Activated naive CD4-positive, alpha-beta T cell treated with anti-CD3 and anti-CD28 coated beads, Interleukin-2, amount 50 U/mL, for 72 hours (primary cell): ENCODE results near the gene NCS1. TPM values are rescaled to one million over a fixed set of nuclear protein-coding genes. Genes with fewer than 3 reads are reported as not detected.

Experiments used
- ATAC-seq, 2 donors: fragments of 150-1000 bp; cut with Tn5 transposase; 2 replicates each; pipeline ENCODE4 v1.10.0; 2021; ENCODE audit warnings: mild to moderate bottlenecking in 2 of 2, moderate library complexity in 2 of 2
- DNase-seq, 2 donors: peaks; one replicate each; pipeline ENCODE4 v3.0.0; 2021 to 2022; ENCODE audit warnings: low spot score in 2 of 2
- H3K27ac Mint-ChIP-seq, 2 donors: one replicate each; pipeline ENCODE4 v1.8.0; 2022; ENCODE audit warnings: mild to moderate bottlenecking in 2 of 2, mixed read lengths in 2 of 2
- H3K36me3 Mint-ChIP-seq, 2 donors: one replicate each; pipeline ENCODE4 v1.8.0; 2022; ENCODE audit warnings: mixed read lengths in 2 of 2
- H3K9me3 Mint-ChIP-seq, 2 donors: one replicate each; pipeline ENCODE4 v1.8.0; 2022; ENCODE audit warnings: mixed read lengths in 2 of 2
- total RNA-seq, 2 donors: library from RNA; stranded (reverse); gene quantifications; one replicate each; pipeline ENCODE4 v1.2.3, GENCODE V29; 2022

NCS1 gene
- total RNA-seq, 2 donors from 2014 or later = 13.5 to 14.0 TPM

DNA sequence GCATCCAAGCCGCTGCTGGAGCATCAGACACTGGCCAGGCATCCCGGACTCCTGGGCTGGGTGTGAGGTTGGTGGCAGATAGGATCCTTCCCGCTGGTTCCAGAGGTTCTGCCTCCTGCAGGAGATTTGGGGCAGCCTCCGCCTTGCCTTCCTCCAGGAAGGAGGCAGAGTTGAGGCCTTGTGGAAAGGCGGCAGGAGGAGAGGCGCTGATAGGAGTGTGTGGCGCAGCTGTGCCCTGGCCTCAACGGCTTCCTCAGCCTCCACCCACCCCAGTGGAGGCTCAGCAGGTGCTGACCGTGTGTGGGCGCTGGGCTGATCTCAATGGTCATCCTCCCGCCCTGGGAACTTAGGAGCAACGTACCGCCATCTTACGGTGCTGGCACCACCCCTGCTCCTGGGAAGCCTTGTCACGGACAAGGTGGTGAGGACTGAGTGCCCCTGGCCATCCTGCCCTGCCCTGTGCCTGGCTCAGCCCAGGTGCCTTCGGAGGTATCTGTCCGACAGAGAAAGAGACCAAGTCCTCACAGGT, 10.2 kb downstream of the NCS1 start:
- Mint-ChIP-seq H3K36me3 (no peaks in the 10 kb centered on the region), H3K27ac (no peak overlapping the region), H3K9me3 (no peaks in the 10 kb centered on the region)
- no peak for DNase-seq
- ATAC-seq = no peak

DNA sequence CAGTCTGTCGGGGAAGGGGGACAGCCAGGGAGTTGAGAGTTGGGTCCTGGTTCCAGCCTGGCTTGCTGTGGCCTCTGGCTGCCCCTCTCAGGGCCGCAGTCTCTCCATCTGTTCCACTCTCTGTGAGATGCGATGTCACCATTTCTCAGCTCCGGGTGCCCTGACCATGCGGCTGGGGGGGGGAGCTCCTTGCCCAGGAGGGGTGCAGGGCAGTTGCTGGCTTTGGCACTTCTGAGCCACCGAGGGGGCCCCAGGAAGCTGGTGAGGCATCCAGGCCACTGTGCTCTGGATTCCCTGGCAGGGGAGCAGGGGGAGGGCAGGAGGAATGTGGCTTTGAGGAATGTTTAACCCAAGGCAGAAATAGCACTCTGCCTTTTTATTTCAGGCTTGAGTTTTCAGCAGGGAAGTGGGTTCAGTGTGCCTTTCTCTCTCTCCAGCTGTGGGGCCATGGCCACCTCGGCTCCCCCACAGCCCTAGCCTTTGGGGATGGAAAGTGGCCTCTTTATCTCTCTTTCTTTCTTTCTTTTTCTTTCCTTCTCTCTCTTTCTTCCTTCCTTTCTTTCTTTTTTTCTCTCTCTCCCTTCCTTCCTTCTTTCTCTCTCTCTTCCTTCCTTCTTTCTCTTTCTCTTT, 11.0 kb downstream of the NCS1 start:
- H3K9me3 Mint-ChIP-seq = no peaks in the 10 kb centered on the region
- no peaks in the 10 kb centered on the region for H3K36me3 Mint-ChIP-seq
- H3K27ac Mint-ChIP-seq = peak overlapping the region in 1 of 2 donors; percentile 23
- ATAC-seq (no peak), DNase-seq (no peak)

DNA sequence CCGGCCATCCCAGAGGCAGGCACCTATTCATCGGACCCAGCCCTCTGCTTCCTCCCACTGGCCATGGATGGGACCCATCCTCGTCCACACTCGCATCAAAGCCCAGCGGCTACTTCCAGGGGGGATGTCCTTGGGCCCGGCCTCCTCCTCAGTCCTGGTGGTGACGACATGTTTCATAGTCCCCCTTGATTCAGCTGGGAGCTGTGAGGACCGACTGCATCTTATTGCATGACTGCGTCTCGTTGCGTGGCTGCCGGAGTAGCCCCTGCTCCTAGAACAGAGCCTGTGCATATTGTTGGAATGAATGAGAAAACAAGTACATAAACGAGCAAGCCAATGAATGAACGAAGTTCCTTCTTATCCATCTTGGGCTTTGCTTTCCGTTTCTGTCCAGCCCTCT, 12.8 kb downstream of the NCS1 start:
- DNase-seq (no peak), ATAC-seq (no peak)
- Mint-ChIP-seq H3K36me3 (no peaks in the 10 kb centered on the region), H3K27ac (no peak overlapping the region), H3K9me3 (no peaks in the 10 kb centered on the region)

DNA sequence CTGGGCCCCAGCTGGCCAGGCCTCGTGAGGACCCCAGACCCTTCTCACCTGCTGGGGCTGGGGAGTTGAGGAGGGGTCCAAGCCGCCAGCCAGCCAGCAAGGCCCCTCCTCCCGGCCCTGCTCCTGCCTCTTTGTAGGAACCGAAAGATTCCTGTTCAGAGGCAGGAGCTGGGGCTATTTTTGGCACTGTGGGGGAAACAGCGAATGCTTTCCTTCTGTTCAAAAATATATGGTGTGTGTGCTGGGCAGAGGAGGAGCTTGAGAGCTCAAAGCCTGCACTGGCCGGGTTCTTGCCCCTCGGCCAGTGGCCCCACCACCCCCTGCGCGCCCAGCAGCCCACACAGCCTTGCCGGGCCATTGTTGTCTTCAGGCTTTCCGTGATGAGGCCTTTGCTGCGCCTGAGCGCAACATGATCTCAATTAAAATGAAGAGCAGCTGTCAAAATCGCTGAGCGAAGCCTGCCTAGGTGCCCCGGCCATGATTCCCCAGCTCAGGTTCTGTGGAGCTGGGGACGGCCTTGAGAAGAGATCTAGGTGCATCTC, 13.4 kb downstream of the NCS1 start:
- no peaks in the 10 kb centered on the region for H3K9me3 Mint-ChIP-seq
- ATAC-seq (no peak), DNase-seq (no peak)
- H3K36me3 Mint-ChIP-seq = no peaks in the 10 kb centered on the region
- H3K27ac Mint-ChIP-seq = no peak overlapping the region

DNA sequence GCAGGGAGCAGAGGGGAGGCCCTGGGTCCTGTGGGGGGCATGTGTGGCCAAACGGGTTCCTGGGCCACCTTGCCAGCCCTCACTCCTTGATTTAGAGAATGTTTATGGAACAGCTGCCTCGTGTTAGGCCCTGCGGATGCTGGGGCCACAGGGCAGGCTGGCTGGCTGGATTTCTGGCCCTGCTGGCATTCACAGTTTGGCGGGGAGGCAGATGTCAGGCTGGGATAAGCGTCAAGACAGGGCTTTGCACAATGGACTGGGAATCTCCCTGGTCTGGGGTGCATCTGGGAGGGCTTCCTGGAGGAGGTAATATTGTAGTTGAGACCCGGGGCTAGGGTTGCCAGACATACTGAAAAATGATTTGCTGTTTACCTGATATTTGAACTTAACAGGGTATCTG, 13.8 kb downstream of the NCS1 start:
- Mint-ChIP-seq H3K36me3 (no peaks in the 10 kb centered on the region), H3K9me3 (no peaks in the 10 kb centered on the region), H3K27ac (peak overlapping the region in 1 of 2 donors; percentile 4)
- ATAC-seq = no peak
- no peak for DNase-seq

DNA sequence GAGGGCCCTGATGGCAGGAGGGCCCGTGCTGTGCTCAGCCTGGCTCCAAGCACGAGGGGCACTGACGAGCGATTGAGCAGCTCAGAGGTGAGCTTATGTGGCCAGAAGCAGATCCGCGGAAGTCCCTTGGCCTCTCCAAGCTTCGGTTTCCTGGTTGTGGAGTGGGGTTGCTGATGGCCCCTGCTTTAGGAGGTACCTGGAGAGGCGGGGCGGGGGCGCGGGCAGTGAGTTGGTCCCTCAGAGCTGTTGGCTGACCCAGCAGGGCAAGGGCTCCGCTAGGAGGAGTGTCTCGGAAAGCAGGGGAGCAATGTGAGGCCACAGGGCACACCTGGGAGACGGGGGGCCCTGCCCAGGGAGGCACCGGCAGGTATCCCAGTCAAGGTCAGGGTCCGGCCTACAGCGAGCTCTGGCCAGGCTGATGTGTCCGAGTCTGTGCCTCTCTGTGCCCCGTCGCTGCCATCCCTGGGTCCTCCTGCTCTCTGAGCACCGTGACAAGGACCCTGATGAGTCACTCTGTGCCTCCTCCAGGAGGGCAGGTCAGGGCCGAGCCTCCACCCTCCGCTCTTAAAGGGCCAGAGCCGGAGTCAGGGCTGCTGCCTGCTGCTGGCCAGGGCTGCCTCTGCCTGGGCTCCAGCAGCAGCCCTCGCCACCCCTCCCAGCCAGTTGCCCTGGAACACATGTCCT, 14.8 kb downstream of the NCS1 start:
- Mint-ChIP-seq H3K9me3 (no peaks in the 10 kb centered on the region), H3K27ac (no peak overlapping the region), H3K36me3 (no peaks in the 10 kb centered on the region)
- ATAC-seq (peak in 1 of 2 donors; percentile 24), DNase-seq (no peak)

DNA sequence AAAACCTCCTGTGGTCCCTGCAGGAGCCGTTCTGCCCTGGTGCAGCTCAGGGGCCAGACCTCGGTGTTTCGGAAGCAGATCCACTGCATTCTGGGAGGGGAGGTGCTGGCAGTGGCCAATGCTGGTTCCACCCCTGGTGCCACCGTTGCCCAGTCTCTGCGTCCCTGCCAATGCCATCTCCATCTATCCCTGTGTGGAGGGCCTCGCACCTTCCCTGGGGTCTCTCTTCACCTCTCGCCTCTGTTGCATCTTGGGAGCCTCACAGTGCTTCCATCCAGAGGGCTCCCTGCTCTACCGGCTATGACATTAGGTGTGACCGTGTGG, 15.3 kb downstream of the NCS1 start:
- no peak for DNase-seq
- ATAC-seq = no peak
- Mint-ChIP-seq H3K27ac (peak overlapping the region; percentile 5 to 14), H3K36me3 (no peaks in the 10 kb centered on the region), H3K9me3 (no peaks in the 10 kb centered on the region)

DNA sequence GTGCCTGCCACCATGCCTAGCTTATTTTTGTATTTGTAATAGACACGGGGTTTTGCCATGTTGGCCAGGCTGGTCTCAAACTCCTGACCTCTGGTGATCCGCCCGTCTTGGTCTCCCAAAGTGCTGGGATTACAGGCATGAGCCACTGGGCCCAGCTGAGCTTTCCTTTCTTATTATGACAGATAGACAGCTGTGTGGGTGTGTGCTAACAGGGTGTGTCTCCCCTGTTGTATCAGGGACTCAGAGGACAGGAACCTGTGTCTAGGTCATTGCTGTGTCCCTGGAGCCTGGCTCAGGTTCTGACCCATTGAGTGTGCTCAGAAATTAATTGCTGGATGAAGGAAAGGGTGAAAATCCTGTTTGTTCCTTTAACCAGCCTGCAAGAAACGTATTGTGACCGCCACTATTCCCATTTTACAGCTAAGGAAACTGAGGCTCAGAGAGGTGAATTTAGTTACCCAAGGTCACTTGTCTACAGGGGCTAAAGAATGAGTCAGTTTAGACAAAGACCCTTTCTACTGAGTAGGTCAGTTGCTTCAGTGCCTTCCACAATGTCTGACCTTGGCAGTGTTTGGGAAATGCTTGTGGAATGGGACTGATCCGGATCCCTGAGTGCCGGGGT, 16.8 kb downstream of the NCS1 start:
- Mint-ChIP-seq H3K27ac (peak overlapping the region in 1 of 2 donors; percentile 36), H3K9me3 (no peaks in the 10 kb centered on the region), H3K36me3 (no peaks in the 10 kb centered on the region)
- DNase-seq (no peak), ATAC-seq (no peak)

DNA sequence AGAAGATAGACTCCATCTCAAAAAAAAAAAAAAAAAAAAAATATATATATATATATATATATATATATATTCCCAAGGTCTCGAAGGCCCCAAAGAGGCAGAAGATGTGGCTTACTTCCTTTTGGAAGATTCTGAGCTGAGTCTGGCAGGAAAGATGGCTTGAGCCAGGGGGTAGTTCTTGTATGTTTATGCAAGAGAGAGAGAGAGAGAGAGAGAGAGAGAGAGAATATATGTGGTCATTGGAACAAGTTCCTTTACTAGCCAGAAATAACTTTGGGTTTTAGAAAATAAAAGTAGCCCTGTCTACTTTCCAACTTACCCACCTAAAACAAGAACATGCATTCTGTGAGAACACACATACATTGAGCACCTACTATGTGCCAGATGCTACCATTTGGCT, 17.6 kb downstream of the NCS1 start:
- DNase-seq = no peak

DNA sequence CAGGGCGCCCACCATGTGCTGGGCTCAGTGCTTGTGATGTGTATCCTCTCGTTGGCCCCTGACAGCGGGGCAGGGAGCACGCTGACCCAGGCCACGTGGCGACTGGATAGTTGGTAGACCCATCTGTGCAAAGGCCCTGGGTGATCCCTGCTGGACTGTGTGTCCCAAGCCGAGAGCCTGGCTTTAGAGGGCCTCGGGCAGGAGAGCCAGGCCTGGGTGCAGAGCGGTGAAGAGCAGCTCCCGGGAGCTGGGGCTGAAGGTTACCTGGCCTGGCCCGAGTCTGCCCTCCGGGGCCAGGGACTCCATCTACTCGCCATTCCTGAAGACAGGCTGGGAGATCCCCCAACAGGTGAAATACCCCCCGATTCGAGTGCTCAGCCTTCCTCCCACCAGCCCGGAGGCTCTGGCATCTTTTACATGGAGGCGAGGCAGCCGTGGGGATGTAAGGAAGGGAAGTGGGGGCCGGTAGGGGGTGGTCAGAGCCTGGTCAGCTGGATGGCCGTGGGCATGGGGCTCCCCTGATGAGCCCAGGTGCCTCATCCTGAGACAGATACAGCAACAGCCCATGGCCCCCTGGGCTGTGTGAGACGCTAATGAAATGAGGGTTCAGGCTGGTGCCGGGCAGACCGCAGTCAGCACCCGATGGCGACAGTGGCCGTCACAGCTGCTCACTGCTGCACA, 19.0 kb downstream of the NCS1 start:
- Mint-ChIP-seq H3K36me3 (no peaks in the 10 kb centered on the region), H3K27ac (peak overlapping the region in 1 of 2 donors; percentile 55), H3K9me3 (no peaks in the 10 kb centered on the region)
- DNase-seq (no peak), ATAC-seq (no peak)

More for the DNA sequence above, 17.6 kb downstream of the NCS1 start:
- no peaks in the 10 kb centered on the region for H3K36me3 Mint-ChIP-seq
- no peak overlapping the region for H3K27ac Mint-ChIP-seq
- no peaks in the 10 kb centered on the region for H3K9me3 Mint-ChIP-seq
- ATAC-seq = no peak

DNA sequence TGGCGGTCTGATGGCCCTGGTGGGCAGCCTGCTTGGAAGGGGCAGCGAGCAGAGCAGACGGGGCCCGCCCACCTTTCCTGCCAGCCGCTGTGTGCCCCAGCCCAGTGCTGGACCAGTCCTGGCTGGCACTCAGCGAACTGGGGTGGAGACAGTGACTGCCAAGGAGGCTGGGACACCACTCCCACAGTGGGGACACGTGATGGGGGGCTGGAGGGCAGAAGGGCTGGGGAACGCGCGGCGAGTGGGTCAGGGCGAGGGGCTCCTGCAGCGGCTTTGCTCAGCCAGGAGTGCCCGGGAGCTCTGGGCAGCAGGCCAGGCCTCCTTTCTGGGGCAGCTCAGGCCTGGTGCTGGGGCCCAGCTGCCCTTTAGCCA, 19.5 kb downstream of the NCS1 start:
- DNase-seq (no peak), ATAC-seq (no peak)
- Mint-ChIP-seq H3K36me3 (no peaks in the 10 kb centered on the region), H3K9me3 (no peaks in the 10 kb centered on the region), H3K27ac (no peak overlapping the region)

DNA sequence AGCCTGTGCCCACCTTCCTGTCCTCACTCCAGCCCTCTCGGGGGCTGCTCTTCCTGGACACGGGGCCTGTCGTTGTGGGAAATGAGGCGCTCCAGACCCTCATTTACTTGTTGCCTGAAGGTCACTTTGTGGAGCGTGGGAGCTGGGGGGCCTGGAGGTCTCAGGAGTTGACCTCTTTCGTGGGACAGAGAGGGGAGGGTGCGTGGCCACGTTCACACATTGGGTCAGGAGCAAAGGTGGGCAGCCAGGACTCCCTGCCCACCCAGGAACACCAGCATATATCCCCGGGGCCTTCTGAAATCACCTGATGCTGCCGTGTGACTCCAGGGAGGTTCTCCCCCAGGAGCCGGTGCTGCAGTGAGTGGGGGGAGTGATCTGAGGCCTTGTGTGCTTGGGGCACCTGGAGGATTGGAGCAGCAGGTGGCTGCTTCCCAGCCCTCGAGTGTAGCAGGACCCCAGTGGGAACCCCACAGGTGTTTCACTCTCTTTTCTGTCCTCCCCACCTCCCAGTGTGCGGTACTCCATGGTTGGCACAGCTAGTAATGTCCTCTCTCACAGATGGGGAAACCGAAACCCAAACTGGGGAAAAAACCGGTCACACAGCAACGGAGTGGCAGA, 20.3 kb downstream of the NCS1 start:
- Mint-ChIP-seq H3K9me3 (no peaks in the 10 kb centered on the region), H3K36me3 (no peaks in the 10 kb centered on the region), H3K27ac (peak overlapping the region in 1 of 2 donors; percentile 75)
- no peak for ATAC-seq
- no peak for DNase-seq

DNA sequence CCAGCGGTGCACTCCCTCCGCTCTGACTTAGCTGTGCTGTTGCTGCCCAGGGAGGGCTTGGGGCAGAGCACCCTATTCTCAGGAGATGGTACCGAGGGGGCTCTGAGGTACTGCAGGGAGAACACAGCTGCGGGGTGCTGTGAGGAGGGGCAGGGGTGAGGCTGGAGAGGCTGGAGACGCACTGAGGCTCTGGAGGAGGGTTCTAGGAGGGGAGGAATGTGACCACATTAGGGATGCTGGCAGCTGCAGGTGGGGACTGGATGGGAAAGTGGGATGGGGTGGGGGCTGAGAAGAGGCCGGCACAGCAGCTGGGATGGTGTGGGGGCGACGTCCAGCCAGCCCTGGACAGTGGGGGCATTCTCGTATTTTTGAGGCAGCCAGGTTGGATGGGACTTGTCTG, 20.9 kb downstream of the NCS1 start:
- no peak for ATAC-seq
- H3K36me3 Mint-ChIP-seq = no peaks in the 10 kb centered on the region

DNA sequence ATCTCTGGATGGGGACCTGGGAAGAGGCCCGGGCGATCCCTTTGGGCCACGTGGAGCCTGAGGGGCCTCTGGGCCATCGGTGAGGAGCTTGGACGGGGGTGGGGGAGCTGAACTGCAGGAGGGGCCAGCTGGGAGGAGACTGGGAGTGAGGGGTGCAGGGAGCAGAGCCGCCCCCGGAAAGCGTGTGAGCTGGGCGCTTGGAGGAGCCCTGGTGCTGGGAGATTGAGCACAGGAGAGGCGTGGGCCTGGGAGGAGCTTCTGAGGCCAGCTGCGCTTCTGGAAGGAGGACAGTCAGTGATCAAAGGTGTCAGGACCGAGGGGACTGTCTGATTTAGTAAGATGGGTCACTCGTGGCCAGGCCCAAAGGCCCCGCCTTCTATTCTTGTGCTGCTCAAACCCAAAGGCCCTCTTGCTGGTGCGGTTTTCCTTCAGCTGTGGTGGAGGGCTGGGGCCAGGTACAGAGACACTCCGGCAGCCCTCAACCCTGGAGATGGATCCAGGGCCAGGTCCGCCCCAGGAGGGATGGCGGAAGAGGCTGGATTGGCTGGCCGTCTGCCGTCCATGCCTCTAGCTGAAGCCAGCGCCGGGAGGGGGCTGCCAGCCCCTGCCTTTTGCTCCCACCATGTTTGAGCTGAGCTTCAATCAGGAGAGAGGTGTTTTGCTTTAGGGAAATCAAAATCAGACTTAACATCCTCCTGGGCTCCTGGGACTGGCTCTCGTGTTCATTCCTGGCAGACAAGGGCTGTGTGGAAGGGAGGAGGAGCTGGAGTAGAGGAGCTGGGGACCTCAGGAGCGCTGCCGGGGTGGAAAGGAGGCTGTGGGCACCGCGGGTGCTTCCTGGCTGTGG, 21.6 kb downstream of the NCS1 start:
- Mint-ChIP-seq H3K27ac (peak overlapping the region; percentile 33 to 75), H3K9me3 (no peaks in the 10 kb centered on the region), H3K36me3 (no peaks in the 10 kb centered on the region)
- DNase-seq = no peak
- no peak for ATAC-seq

More for the DNA sequence above, 20.9 kb downstream of the NCS1 start:
- Mint-ChIP-seq H3K9me3 (no peaks in the 10 kb centered on the region), H3K27ac (peak overlapping the region in 1 of 2 donors; percentile 75)
- no peak for DNase-seq

DNA sequence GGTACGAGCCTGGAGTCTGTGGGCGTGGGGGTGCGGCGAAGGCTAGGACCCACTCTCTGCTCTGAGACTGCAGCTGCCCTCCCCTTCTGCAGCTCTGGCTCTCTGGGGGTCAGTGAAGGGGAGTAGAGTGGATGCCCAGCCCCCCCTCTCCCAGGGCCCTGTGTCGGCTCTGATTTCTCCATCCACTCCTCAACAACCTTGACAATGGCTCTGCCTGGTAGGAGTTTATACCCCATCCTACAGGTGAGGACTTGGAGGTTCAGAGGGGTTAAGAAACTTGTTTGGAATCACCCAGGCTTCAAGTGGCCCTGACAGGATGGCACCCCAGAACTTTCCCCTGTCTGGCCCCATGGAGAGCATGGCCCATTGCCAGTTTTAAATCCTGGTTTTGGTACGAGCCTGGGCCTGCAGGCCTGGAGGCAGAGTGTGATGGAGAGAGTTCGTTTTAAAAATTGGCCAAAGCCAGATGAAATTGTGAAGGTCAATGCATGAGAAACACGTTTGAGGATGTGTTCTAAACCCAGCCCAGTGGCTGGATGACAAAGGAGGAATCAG, 22.3 kb downstream of the NCS1 start:
- no peak for DNase-seq
- H3K27ac Mint-ChIP-seq = no peak overlapping the region
- H3K36me3 Mint-ChIP-seq = no peaks in the 10 kb centered on the region
- ATAC-seq = no peak
- H3K9me3 Mint-ChIP-seq = no peaks in the 10 kb centered on the region

DNA sequence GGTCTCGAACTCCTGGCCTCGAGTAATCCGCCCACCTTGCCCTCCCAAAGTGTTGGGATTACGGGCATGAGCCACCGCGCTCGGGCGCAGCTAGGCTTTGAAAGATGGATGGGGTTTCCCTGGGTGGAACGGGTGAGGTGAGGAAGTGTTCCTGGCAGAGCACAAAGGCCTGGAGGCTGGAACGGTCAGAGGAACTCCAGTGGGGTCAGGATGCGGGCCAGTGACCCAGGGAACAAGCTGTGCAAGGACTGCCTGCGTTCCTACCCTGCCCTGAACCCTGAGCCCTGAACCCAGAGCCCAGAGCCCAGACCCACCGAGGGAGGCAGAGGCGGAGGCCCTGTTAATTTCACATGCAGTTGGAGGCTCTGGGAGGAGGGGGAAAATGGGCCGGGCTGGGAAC, 23.4 kb downstream of the NCS1 start:
- Mint-ChIP-seq H3K9me3 (no peaks in the 10 kb centered on the region), H3K36me3 (no peaks in the 10 kb centered on the region), H3K27ac (no peak overlapping the region)
- no peak for ATAC-seq
- no peak for DNase-seq
